HG03135 (cell line): ENCODE measurements around the gene TJP2.

ENCODE experiments used
- ATAC-seq: cut with Tn5 transposase; IDR thresholded peaks from one replicate; pipeline ENCODE4 v1.9.1; 2021; ENCODE audit warnings: mild to moderate bottlenecking, moderate library complexity; ENCODE audit not compliant: unreplicated experiment

Gene TJP2

DNA sequence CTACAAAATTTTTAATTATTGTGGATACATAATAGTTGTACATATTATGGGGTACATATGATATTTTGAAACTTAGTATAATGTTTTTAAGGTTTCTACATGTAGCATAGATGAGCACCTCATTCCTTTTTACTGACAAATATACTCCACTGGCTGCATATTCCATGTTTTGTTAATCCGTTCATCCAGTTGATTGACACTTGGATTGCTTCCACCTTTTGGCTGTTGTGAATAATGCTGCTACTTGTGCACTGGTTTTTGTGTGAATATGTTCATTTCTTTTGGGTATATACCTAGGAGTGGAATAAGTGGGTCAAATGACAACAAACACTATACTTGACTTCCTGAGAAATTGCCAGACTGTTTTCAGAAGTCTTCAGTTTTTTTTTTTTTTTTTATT is 148.2 kb downstream of the TJP2 start:
- no peak for ATAC-seq

DNA sequence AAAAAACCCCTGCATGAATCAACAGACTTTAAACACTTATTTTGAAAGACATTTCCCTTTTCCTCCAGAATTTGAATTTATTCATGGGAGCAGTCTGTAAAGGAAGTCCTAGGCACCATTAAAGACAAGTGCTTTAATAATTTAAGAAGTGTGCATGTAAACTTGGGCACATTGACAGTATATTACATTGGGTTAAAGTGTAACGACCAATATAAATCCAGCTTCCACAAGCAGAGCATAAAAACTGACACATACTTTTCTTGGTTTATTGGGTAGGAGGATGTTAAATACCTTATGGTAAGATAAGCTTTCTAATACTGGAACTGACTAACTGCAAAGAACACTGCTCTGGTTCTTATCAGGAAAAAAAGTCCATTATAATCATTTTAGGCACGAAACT is 149.8 kb downstream of the TJP2 start:
- no peak for ATAC-seq
